Measurements from ENCODE around the gene IMMP2L. TPM values are rescaled to one million over a fixed set of nuclear protein-coding genes. Genes with fewer than 3 reads are reported as not detected.

IMMP2L gene
- polyA plus RNA-seq, 1 of the 3 experiments (the other 2 are of a cell fraction) = 10.7 TPM

DNA sequence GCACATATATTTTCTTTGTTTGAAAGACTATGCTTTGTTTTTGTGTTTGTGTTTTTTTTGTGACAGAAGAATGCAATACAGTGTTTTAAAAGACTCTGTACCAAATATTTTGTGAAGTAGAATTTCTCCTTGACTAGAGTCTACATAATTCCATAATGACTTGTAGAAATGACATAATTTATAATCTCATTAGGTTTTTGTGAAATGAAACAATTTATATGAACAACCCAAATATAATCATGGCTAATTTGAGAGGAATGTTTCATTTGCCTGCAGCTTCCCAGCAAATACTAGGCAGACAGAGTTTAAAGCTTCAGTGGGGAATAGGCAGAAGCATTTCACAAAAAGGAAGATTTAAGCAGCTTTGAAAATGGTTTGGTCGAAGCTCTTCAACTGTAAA lies 686.9 kb downstream of the IMMP2L start:
- TF ChIP-seq TCF12 (IDR thresholded peaks at IDR 0.05) = no peak
- no peak for TF ChIP-seq EZH2phosphoT487 (IDR thresholded peaks at IDR 0.05; ENCODE audit: borderline replicate concordance, low read depth)
- no peak for TF ChIP-seq RFX5 (IDR thresholded peaks at IDR 0.05; ENCODE audit: low read length)
- no peak for TF ChIP-seq GATA2 (CRISPR knock-in tag; IDR thresholded peaks at IDR 0.05)
- Histone ChIP-seq H3K9me2 (no peaks in the 10 kb centered on the region), H2AFZ (ENCODE audit: low read depth) (no peak overlapping the region), H3K9ac (no peak overlapping the region), H3K9me3 (no peaks in the 10 kb centered on the region), H3K4me2 (no peak overlapping the region), H3K4me3 (ENCODE audit: low read depth in 2 of 2, low read length in 1 of 2) (no peak overlapping the region), H3F3A (replicated peaks; ENCODE audit: insufficient read depth) (no peaks in the 10 kb centered on the region), H4K20me1 (ENCODE audit: insufficient read depth) (no peaks in the 10 kb centered on the region), H3K27ac (ENCODE audit: low read depth in 2 of 2, low read length in 1 of 2) (no peak overlapping the region; a peak in 1 of 4 replicates), H3K79me2 (ENCODE audit: insufficient read depth) (no peaks in the 10 kb centered on the region), H3K4me1 (ENCODE audit: control insufficient read depth in 1 of 2, insufficient read depth in 2 of 2, low read depth in 1 of 2, low read length in 1 of 2) (no peaks in the 10 kb centered on the region; a peak in 2 of 4 replicates), H3K36me3 (replicated peaks in 1 of 2; ENCODE audit: control insufficient read depth in 1 of 2, insufficient read depth in 2 of 2, low read length in 1 of 2) (no peaks in the 10 kb centered on the region), H3K27me3 (ENCODE audit: insufficient read depth) (no peaks in the 10 kb centered on the region)
- ChIA-PET CTCF (interaction anchor here (0.6 to 2.2 kb wide), 2 partner anchors 11 to 75 kb away, joined by 3 to 6 read pairs; no protein-coding TSS in a partner anchor), POLR2A (no interaction called here)
- WGBS (ENCODE audit: low lambda C conversion rate) = 54% methylated on average over 1 of the region's 1 CpG
- no peak for DNase-seq

DNA sequence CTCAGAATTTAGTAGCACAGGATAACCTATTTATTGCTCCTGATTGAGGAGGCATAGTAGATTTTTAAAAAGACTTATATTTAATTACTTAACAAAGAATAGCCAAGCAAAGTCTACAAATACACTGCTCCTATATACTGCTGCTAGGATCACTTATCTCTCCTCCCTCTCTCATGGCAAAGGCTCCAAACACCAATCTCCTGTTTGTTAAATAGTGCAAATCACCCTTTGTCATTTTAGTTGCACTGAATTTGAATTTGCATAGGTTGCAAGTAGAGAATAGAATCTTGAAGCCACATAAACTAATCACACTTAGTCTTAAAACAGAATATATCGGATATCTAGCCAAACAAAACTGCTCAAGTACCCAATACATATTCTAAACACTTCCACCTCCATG lies 690.4 kb downstream of the IMMP2L start:
- Histone ChIP-seq H3K9me2 (no peaks in the 10 kb centered on the region; the same call in 1 of the 2 replicates), H3K79me2 (ENCODE audit: insufficient read depth) (no peaks in the 10 kb centered on the region), H3K9me3 (no peaks in the 10 kb centered on the region), H3K36me3 (replicated peaks in 1 of 2; ENCODE audit: control insufficient read depth in 1 of 2, insufficient read depth in 2 of 2, low read length in 1 of 2) (no peaks in the 10 kb centered on the region), H3K4me2 (no peak overlapping the region), H3K4me1 (ENCODE audit: control insufficient read depth in 1 of 2, insufficient read depth in 2 of 2, low read depth in 1 of 2, low read length in 1 of 2) (peaks cover 0 to 3% of the 10 kb centered on the region in 2 experiments; a peak in 2 of 4 replicates), H3K9ac (no peak overlapping the region), H3K27ac (ENCODE audit: low read depth in 2 of 2, low read length in 1 of 2) (no peak overlapping the region), H2AFZ (ENCODE audit: low read depth) (no peak overlapping the region), H4K20me1 (ENCODE audit: insufficient read depth) (no peaks in the 10 kb centered on the region), H3K4me3 (ENCODE audit: low read depth in 2 of 2, low read length in 1 of 2) (no peak overlapping the region), H3K27me3 (ENCODE audit: insufficient read depth) (no peaks in the 10 kb centered on the region), H3F3A (replicated peaks; ENCODE audit: insufficient read depth) (no peaks in the 10 kb centered on the region)
- ChIA-PET POLR2A (no interaction called here), CTCF (interaction anchor here (0.6 to 0.9 kb wide), 4 partner anchors 9 to 1027 kb away, joined by 3 read pairs; no protein-coding TSS in a partner anchor)
- 79% methylated on average over 1 of the region's 1 CpG for WGBS (ENCODE audit: low lambda C conversion rate)
- TF ChIP-seq ELF1 (IDR thresholded peaks at IDR 0.05) = no peak
- no peak for TF ChIP-seq TEAD4 (IDR thresholded peaks at IDR 0.05; ENCODE audit: borderline replicate concordance, insufficient read depth)
- TF ChIP-seq, protein P1, sequence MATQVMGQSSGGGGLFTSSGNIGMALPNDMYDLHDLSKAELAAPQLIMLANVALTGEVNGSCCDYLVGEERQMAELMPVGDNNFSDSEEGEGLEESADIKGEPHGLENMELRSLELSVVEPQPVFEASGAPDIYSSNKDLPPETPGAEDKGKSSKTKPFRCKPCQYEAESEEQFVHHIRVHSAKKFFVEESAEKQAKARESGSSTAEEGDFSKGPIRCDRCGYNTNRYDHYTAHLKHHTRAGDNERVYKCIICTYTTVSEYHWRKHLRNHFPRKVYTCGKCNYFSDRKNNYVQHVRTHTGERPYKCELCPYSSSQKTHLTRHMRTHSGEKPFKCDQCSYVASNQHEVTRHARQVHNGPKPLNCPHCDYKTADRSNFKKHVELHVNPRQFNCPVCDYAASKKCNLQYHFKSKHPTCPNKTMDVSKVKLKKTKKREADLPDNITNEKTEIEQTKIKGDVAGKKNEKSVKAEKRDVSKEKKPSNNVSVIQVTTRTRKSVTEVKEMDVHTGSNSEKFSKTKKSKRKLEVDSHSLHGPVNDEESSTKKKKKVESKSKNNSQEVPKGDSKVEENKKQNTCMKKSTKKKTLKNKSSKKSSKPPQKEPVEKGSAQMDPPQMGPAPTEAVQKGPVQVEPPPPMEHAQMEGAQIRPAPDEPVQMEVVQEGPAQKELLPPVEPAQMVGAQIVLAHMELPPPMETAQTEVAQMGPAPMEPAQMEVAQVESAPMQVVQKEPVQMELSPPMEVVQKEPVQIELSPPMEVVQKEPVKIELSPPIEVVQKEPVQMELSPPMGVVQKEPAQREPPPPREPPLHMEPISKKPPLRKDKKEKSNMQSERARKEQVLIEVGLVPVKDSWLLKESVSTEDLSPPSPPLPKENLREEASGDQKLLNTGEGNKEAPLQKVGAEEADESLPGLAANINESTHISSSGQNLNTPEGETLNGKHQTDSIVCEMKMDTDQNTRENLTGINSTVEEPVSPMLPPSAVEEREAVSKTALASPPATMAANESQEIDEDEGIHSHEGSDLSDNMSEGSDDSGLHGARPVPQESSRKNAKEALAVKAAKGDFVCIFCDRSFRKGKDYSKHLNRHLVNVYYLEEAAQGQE (IDR thresholded peaks at IDR 0.05; ENCODE audit: low read depth, low read length) = no peak
- TF ChIP-seq FOSL2 (IDR thresholded peaks at IDR 0.05; ENCODE audit: borderline replicate concordance, low read depth) = no peak
- TF ChIP-seq GATA2 (CRISPR knock-in tag; IDR thresholded peaks at IDR 0.05) = no peak
- TF ChIP-seq CHD2 (IDR thresholded peaks at IDR 0.05; ENCODE audit: low read length, partially characterized antibody) = no peak
- TF ChIP-seq, protein P2, sequence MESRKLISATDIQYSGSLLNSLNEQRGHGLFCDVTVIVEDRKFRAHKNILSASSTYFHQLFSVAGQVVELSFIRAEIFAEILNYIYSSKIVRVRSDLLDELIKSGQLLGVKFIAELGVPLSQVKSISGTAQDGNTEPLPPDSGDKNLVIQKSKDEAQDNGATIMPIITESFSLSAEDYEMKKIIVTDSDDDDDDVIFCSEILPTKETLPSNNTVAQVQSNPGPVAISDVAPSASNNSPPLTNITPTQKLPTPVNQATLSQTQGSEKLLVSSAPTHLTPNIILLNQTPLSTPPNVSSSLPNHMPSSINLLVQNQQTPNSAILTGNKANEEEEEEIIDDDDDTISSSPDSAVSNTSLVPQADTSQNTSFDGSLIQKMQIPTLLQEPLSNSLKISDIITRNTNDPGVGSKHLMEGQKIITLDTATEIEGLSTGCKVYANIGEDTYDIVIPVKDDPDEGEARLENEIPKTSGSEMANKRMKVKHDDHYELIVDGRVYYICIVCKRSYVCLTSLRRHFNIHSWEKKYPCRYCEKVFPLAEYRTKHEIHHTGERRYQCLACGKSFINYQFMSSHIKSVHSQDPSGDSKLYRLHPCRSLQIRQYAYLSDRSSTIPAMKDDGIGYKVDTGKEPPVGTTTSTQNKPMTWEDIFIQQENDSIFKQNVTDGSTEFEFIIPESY (IDR thresholded peaks at IDR 0.05; ENCODE audit: borderline replicate concordance, low read depth) = no peak
- TF ChIP-seq, protein P3, sequence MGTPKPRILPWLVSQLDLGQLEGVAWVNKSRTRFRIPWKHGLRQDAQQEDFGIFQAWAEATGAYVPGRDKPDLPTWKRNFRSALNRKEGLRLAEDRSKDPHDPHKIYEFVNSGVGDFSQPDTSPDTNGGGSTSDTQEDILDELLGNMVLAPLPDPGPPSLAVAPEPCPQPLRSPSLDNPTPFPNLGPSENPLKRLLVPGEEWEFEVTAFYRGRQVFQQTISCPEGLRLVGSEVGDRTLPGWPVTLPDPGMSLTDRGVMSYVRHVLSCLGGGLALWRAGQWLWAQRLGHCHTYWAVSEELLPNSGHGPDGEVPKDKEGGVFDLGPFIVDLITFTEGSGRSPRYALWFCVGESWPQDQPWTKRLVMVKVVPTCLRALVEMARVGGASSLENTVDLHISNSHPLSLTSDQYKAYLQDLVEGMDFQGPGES (IDR thresholded peaks at IDR 0.05; ENCODE audit: low read depth, low read length) = no peak
- TF ChIP-seq POLR2AphosphoS5 (IDR thresholded peaks at IDR 0.05; ENCODE audit: low read depth, low read length) = no peak
- TF ChIP-seq TCF12 (IDR thresholded peaks at IDR 0.05) = no peak
- no peak for TF ChIP-seq YY1 (IDR thresholded peaks at IDR 0.05; ENCODE audit: low read depth)
- TF ChIP-seq MXI1 (IDR thresholded peaks at IDR 0.05; ENCODE audit: low read depth, low read length) = no peak
- TF ChIP-seq NFIC (IDR thresholded peaks at IDR 0.05; ENCODE audit: borderline replicate concordance) = no peak
- TF ChIP-seq, protein P4, sequence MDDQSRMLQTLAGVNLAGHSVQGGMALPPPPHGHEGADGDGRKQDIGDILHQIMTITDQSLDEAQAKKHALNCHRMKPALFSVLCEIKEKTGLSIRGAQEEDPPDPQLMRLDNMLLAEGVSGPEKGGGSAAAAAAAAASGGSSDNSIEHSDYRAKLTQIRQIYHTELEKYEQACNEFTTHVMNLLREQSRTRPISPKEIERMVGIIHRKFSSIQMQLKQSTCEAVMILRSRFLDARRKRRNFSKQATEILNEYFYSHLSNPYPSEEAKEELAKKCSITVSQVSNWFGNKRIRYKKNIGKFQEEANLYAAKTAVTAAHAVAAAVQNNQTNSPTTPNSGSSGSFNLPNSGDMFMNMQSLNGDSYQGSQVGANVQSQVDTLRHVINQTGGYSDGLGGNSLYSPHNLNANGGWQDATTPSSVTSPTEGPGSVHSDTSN (IDR thresholded peaks at IDR 0.05) = no peak
- TF ChIP-seq FOXJ3 (CRISPR knock-in tag; IDR thresholded peaks at IDR 0.05) = no peak
- DNase-seq = no peak

Measured in SK-N-SH (cell line).